Esophagus squamous epithelium (tissue), 5 donors: ENCODE results near the gene NSG1. TPM values are rescaled to one million over a fixed set of nuclear protein-coding genes. Genes with fewer than 3 reads are reported as not detected.

ENCODE experiments used
- DNase-seq: peaks from one replicate; lab custom pipeline; 2025; lab: John Stamatoyannopoulos, UW
- H3K27ac ChIP-seq, 4 donors: fragments of 200-600 bp; sonication (generic); one replicate each; pipeline ENCODE4 v1.5.1; 2016 to 2019; ENCODE audit warnings: mild to moderate bottlenecking in 1 of 4
- H3K27me3 ChIP-seq, 4 donors: fragments of 200-600 bp; sonication (generic); 1 replicate in 3 of 4; 2 replicates in 1 of 4; pipeline versions ENCODE4 v1.5.1 to v1.6.0; 2017 to 2021; ENCODE audit warnings: antibody characterized with exemption in 1 of 4
- H3K36me3 ChIP-seq, 3 donors: fragments of 200-600 bp; sonication (generic); one replicate each; pipeline ENCODE4 v1.5.1; 2016 to 2019
- H3K4me1 ChIP-seq, 3 donors: fragments of 200-600 bp; sonication (generic); one replicate each; pipeline ENCODE4 v1.5.1; 2017 to 2019
- H3K4me3 ChIP-seq, 4 donors: fragments of 200-600 bp; sonication (generic); 1 replicate in 3 of 4; 2 replicates in 1 of 4; pipeline ENCODE4 v1.5.1; 2016 to 2019; ENCODE audit warnings: mild to moderate bottlenecking in 2 of 4, moderate library complexity in 1 of 4
- H3K9me3 ChIP-seq, 3 donors: fragments of 200-600 bp; sonication (generic); one replicate each; pipeline ENCODE4 v1.5.1; 2016 to 2019
- POLR2A ChIP-seq, 4 donors: fragments of 450-650 bp; IDR thresholded peaks; one replicate each; pipeline ENCODE4 v1.6.1; 2017; ENCODE audit warnings: antibody characterized with exemption in 4 of 4, mild to moderate bottlenecking in 4 of 4, moderate library complexity in 3 of 4
- WGBS, 2 donors: methylation state at CpG; one replicate each; pipeline ENCODE4 v1.1.5; 2018; 5-methylcytosine and 5-hydroxymethylcytosine counted together
- intact Hi-C: fragments of 100-400 bp; cut with DNase I; formaldehyde crosslinking; loops from one replicate; pipeline ENCODE4 v1.15.0; 2022
- total RNA-seq, 4 donors: library from RNA; depleted of rRNA; stranded (reverse); fragments of >200 nt; gene quantifications; one replicate each; pipeline ENCODE4 v1.1.0, GENCODE V29; 2016
- TF ChIP-seq, protein P1 (sequence below), 6 experiments: fragments of 450-650 bp in 4 of 6; fragments of 200-600 bp in 2 of 6; sonication (generic) in 2 of 6; IDR thresholded peaks; one replicate each; pipeline ENCODE4 v1.5.1; 2016 to 2019; ENCODE audit warnings: antibody characterized with exemption in 6 of 6, mild to moderate bottlenecking in 4 of 6, moderate library complexity in 4 of 6
- donor health status: DM: yes; HTN: yes; CAD: no.

Gene NSG1
- total RNA-seq, 4 donors from 2014 or later: 21.2 to 48.8 (median 37.5) TPM

DNA sequence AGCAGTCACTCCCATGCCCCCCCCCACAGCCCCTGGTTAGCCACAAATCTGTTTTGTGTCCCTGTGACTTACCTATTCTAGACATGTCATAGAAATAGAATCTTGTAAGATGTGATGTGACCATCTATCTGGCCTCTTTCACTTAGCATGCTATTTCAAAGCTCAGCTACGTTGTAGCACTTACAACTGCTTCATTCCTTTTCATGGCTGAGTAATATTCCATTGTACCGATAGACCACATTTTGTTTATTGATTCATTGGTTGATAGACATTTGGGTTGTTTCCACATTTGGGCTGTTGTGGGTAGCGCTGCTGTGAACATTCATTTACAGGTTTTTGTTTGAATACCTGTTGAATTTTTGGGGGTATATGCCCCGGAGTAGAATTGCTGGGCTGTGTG is 11.5 kb downstream of the NSG1 start:
- Histone ChIP-seq H3K36me3 (peaks cover 0 to 14% (median 0%) of the 10 kb centered on the region in 3 donors), H3K4me1 (peaks cover 0 to 36% (median 0%) of the 10 kb centered on the region in 3 donors), H3K27ac (no peak overlapping the region), H3K27me3 (peaks cover 0 to 78% (median 0%) of the 10 kb centered on the region in 4 donors), H3K9me3 (no peaks in the 10 kb centered on the region), H3K4me3 (no peak overlapping the region)
- TF ChIP-seq, protein P1, sequence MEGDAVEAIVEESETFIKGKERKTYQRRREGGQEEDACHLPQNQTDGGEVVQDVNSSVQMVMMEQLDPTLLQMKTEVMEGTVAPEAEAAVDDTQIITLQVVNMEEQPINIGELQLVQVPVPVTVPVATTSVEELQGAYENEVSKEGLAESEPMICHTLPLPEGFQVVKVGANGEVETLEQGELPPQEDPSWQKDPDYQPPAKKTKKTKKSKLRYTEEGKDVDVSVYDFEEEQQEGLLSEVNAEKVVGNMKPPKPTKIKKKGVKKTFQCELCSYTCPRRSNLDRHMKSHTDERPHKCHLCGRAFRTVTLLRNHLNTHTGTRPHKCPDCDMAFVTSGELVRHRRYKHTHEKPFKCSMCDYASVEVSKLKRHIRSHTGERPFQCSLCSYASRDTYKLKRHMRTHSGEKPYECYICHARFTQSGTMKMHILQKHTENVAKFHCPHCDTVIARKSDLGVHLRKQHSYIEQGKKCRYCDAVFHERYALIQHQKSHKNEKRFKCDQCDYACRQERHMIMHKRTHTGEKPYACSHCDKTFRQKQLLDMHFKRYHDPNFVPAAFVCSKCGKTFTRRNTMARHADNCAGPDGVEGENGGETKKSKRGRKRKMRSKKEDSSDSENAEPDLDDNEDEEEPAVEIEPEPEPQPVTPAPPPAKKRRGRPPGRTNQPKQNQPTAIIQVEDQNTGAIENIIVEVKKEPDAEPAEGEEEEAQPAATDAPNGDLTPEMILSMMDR (IDR thresholded peaks at IDR 0.05): no peak
- TF ChIP-seq POLR2A (IDR thresholded peaks at IDR 0.05): no peak
- intact Hi-C loops: no loop called here
- DNase-seq: no peak
- WGBS, 2 donors: 69 to 90% methylated on average over 4 of the region's 4 CpGs

GRCh38 chr4:4401036-4401435 is 14.1 kb downstream of the NSG1 start:
- no peaks in the 10 kb centered on the region for H3K9me3 ChIP-seq
- H3K27ac ChIP-seq: no peak overlapping the region
- intact Hi-C loops: no loop called here
- H3K4me3 ChIP-seq: no peak overlapping the region
- DNase-seq: no peak
- WGBS, 2 donors: 59 to 80% methylated on average over 3 to 6 of the region's 7 CpGs
- peaks cover 0 to 73% (median 0%) of the 10 kb centered on the region in 4 donors for H3K27me3 ChIP-seq
- TF ChIP-seq, protein P1 (IDR thresholded peaks at IDR 0.05): no peak
- no peak for TF ChIP-seq POLR2A (IDR thresholded peaks at IDR 0.05)
- peaks cover 0 to 14% (median 0%) of the 10 kb centered on the region in 3 donors for H3K36me3 ChIP-seq
- peaks cover 0 to 18% (median 0%) of the 10 kb centered on the region in 3 donors for H3K4me1 ChIP-seq

- no peaks in the 10 kb centered on the region for H3K9me3 ChIP-seq
- no peak for DNase-seq
- H3K4me1 ChIP-seq: peaks cover 0 to 25% (median 0%) of the 10 kb centered on the region in 3 donors
- peaks cover 0 to 73% (median 0%) of the 10 kb centered on the region in 4 donors for H3K27me3 ChIP-seq
- 38 to 58% methylated on average over 11 to 12 of the region's 13 CpGs for WGBS, 2 donors
- no peak for TF ChIP-seq POLR2A (IDR thresholded peaks at IDR 0.05)
- TF ChIP-seq, protein P1 (IDR thresholded peaks at IDR 0.05): no peak
- H3K36me3 ChIP-seq: peaks cover 0 to 6% (median 0%) of the 10 kb centered on the region in 3 donors
- H3K27ac ChIP-seq: no peak overlapping the region
- no peak overlapping the region for H3K4me3 ChIP-seq
- intact Hi-C loops: no loop called here
These were observed 16.1 kb downstream of the NSG1 start for GRCh38 chr4:4402966-4403365.

DNA sequence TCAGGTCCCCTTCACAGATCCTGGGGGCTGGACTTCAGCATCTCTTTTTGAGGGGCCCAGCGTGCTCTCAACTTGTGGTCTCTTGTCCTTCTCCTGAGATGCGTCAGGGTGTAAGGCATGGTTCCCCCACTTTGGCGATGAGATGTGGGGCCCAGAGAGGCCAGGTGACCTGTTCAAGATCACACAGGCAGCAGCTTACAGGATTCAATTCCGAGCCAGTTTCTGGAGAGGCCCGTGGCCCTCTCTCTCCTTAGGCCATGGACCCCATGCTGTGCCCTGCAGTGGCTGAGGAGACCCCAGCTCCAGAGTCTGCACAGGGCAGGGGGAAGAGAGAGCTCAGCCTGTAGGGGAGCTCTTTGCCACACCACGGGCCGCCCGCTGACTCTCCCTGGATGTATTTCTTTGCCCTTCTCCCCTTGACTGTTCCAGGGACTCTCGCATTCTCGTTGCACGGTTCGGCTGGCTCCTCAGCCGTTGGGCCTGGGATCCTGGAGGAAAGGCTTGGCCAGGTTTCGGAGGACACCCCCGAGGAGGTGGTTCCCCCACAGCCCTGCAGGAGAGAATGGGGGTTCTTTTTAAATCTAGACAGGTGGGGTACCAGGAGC is 18.6 kb downstream of the NSG1 start:
- Histone ChIP-seq H3K4me1 (peaks cover 0 to 35% (median 4%) of the 10 kb centered on the region in 3 donors), H3K36me3 (peaks cover 0 to 16% (median 0%) of the 10 kb centered on the region in 3 donors), H3K27ac (no peak overlapping the region), H3K4me3 (no peak overlapping the region), H3K27me3 (peaks cover 0 to 62% (median 0%) of the 10 kb centered on the region in 4 donors), H3K9me3 (no peaks in the 10 kb centered on the region)
- TF ChIP-seq, protein P1 (IDR thresholded peaks at IDR 0.05): no peak
- TF ChIP-seq POLR2A (IDR thresholded peaks at IDR 0.05): no peak
- intact Hi-C loops: no loop called here
- no peak for DNase-seq
- 82 to 95% methylated on average over 8 to 10 of the region's 15 CpGs for WGBS, 2 donors

DNA sequence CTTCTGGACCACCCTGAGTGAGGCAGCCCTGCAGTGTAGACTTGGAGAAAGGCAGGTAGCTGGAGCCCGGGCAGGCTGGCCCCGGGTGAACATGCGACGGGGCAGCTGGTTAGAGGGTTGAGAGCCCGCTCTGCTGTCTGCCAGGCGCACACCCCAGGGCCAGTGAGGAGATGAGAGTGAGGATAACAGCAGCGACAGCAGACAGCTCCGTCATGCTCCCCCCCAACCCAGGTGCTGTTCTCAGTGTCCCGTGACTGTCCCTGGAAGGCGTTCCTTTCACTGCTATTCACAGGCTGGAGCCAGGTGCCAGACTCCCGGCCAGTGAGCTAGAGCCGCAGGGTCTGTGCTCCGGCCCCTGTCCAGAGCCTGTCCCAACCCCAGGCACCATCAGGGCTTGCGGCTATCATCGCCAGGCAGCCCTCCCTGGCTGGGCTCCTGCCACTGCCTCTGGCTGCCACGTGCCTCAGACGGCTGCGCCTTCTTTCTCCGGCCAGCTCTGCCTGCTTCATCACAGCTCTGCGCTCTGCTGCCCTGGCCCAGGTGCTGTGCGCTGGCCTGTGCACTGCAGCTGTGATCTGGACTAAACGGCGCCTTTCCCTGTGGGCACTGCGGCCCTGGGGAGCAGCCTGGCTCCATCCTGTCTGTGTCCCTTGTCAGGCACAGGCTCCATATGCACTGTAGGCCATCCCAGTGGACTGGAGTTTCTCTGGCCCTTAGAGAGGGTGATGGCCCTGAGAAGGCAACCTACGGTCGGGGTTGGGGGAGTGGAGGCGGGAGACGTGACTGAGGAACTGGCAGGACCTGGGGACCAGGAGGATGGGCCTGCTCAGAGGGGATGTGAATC is 19.8 kb downstream of the NSG1 start:
- Histone ChIP-seq H3K36me3 (peaks cover 0 to 18% (median 0%) of the 10 kb centered on the region in 3 donors), H3K9me3 (no peaks in the 10 kb centered on the region), H3K4me3 (no peak overlapping the region), H3K27ac (no peak overlapping the region), H3K27me3 (peaks cover 0 to 52% (median 0%) of the 10 kb centered on the region in 4 donors), H3K4me1 (peaks cover 0 to 35% (median 4%) of the 10 kb centered on the region in 3 donors)
- DNase-seq: no peak
- WGBS, 2 donors: 66 to 80% methylated on average over 2 to 10 of the region's 28 CpGs
- TF ChIP-seq POLR2A (IDR thresholded peaks at IDR 0.05): no peak
- TF ChIP-seq, protein P1 (IDR thresholded peaks at IDR 0.05): no peak
- intact Hi-C loops: no loop called here
